Bone marrow (tissue), 2 donors: ENCODE data around the gene SEC23IP.

Experiments
- DNase-seq, 2 donors: peaks; one replicate each; lab custom pipeline; 2025; lab: John Stamatoyannopoulos, UW

SEC23IP gene

DNA sequence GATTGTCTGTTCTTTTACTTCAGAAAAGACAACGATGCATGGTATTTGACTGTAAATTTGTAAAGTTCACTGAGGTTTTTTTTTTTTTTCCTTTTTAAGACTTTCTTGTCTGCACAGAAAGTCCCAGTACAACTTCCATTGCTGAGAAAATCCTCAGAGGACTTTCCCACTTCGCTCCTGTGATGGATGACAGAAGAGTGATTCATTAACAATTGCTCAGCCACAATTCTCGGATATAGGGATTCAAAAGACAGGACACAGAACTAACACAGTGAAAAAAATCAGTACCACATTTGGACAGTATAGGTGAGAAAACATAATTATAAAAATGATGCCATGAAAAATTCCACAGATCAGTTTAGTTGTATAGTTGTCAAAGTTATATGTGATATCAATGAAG is 48.0 kb downstream of the SEC23IP start:
- DNase-seq, result no peak

DNA sequence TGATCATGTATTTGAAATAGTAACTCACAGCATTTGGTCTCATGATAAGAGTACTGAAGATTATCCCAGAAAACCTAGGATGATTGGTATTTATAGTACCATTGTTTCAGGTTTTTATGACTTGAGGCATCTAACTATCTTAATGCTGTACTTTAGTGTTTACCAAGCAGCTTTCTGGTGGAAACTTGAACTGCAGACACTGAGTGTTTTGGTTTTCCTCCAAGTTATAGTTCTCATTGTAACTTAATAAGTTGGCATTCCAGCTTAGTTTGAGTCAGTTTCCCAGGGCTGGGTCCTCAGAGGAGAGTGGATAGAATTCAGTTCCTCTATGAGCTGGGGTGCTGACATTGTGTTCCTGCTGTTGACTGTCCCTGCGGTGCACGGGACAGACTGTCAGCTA is 50.4 kb downstream of the SEC23IP start:
- no peak for DNase-seq

DNA sequence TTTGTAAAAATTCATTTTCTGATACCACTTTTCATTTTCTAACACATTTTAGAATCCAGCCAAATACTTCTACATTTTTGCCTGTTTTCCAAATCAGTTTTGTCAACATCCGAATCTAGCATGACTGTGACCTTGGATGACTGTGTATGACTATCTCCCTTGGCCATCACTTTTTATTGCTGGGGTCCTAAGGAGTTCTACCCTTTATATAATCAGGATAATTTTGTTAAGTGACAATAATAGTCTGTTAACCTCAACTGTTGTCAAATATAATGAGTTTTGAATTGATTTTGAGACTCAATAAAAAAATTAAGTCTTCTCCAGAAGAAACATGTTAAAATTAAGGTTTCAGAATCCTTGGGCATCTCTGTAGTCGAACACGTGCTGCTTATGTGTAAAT is 53.3 kb downstream of the SEC23IP start:
- no peak for DNase-seq

GRCh38 chr10:119947300-119947699 is 54.8 kb downstream of the SEC23IP start:
- DNase-seq, result no peak

DNA sequence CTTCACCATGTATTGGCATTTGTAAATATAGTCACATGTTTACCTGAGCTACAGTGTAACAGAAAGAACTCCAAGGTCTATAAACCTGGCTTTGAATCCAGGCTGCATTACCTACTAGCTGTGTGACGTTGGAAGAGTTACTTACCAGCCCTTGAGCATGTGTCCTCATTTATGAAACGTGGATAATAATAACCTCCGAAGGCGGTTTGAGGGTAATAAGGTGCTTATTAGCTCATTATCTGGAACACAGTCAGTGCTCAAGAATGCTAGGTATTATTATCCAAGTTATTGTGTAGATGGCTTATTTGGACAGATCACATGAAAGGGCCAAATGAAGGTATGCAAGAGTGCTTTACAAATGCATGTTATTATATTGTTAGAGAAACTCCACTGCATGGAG is 64.9 kb downstream of the SEC23IP start:
- no peak for DNase-seq

DNA sequence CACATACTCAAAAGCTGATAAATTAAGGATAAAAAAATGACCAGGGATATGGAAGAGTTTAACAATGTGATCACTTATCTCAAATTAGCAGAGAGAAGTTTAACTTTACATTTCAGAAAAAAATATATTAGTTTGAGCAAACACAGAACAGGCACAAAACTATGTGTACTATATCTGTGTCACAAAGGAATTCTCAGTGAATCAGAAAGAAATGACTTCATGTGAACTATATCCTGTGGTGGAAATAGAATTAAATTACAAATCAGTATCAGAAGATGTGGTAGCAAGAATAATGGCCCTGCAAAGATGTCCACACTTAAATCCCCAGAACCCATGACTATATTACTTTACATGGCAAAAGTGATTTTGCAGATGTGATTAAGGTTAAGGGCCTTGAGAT is 70.3 kb downstream of the SEC23IP start:
- no peak for DNase-seq

DNA sequence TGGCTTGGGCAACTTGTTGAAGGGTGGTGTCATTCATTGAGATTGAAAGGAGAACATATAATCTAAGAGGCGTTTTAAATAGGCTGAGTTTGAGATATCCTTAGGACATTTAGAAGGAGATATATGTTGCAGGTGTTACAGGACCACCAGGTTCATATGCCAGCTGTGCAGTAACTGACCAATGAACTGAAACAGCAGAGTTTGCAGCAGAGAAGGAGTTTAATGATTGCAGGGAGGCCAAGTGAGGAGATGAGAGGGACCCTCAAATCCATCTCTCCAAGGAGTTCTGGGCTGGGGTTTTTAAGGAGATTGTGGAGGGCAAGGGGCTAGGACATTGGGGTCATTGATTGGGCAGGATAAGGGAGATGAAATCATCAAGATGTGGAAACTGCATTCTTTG is 74.5 kb downstream of the SEC23IP start:
- no peak for DNase-seq

GRCh38 chr10:119969609-119970008 is 77.1 kb downstream of the SEC23IP start:
- DNase-seq, result no peak

DNA sequence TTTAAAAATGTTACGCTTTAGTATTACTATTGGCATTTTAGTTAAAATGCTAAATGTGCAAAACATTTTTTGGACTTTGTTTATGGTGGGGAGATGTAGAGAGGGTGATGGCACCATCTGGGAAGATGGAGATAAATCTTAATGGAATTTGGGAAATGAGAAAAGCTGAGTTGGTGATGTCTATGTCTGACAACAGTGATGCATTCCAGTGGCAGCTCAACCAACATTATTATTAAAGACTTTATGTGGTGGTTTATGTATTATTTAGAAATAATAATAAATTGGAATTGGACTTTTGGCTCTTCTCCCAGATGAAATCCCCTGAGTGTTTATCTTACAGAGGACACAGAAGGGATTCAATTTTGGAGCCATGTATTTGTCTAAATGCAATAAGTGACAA is 77.6 kb downstream of the SEC23IP start:
- no peak for DNase-seq

DNA sequence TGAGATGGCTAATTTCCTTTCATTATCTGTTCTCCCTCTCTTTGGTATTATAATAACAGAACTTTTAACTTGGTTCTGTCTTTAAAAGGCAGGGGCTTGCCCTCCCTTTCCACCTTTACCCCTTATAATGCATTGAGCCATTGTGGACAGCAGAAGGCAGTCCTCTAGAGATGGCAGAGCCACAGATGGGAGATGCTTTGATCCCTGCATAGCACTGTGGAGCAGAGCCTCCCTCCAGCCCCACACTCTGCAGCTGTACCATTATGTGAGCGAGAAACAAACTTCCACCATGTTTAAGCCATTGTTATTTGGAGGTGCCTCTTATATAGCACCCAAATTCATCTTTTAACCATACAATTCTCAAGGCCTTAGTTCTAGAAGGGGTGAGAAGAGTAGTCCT is 78.4 kb downstream of the SEC23IP start:
- DNase-seq, result no peak

GRCh38 chr10:119973281-119973680 is 80.8 kb downstream of the SEC23IP start:
- DNase-seq, result no peak

GRCh38 chr10:119976421-119976820 is 83.9 kb downstream of the SEC23IP start:
- no peak for DNase-seq

DNA sequence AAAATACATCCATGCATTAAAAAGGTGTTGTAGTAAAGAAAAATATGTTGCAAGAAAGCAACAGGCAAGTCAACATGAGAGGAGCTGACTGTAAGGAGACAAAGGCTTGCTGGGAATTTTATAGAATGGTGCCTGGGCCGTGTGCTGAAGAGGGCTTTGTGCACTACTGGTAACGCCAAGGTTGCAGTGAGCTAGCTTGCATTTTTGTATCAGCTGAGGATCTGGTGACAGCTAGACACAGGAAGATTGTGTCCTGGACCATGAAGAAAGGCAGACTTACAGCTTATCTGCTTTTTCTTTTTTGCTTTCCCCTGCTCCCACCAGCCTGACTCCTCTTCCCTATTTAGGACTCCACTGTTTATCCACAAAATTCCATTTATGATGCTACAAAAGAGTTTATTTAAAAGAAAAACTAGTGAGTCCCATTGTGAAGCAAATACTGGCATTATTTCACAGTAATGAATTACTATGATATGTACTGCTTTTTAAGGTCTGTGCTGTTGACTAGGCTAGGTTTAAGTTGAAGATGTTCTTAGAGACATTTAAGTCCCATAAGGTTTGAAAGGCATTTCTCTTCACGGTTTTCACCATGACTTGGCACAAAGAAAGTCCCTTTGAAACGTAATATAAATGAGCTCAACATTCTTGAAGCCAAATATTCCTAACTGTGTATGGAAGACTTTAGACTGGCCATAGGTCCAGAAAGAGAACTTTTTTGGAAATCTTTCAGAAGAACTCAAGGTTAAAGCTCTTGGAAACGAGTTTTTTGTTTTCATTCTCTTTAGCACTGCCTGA is 88.6 kb downstream of the SEC23IP start:
- DNase-seq, result no peak

GRCh38 chr10:119981826-119982225 is 89.3 kb downstream of the SEC23IP start:
- no peak for DNase-seq

- DNase-seq, result no peak
Measured at GRCh38 chr10:119988333-119988732, 95.8 kb downstream of the SEC23IP start.

- no peak for DNase-seq
Measured at GRCh38 chr10:119989966-119990365, 97.4 kb downstream of the SEC23IP start.

- DNase-seq, result no peak
Measured at GRCh38 chr10:119991066-119991465, 98.5 kb downstream of the SEC23IP start.

GRCh38 chr10:119991816-119992215 is 99.3 kb downstream of the SEC23IP start:
- no peak for DNase-seq
